Fibroblast of mammary gland (primary cell): Measurements from ENCODE around the gene ADPGK.
A peak's percentile ranks its signal among the peaks of the same experiment; 100 is the strongest.

Experiments
- DNase-seq: peaks from one replicate; pipeline ENCODE4 v3.0.0-alpha.2; 2010; ENCODE audit warnings: low read depth
- H3K4me3 ChIP-seq: 2 replicates; pipeline ENCODE4 v1.5.1; 2011; ENCODE audit warnings: low read depth, mild to moderate bottlenecking, low read length, moderate library complexity; ENCODE audit not compliant: control insufficient read depth
- CTCF ChIP-seq: conservative IDR thresholded peaks from 2 replicates; pipeline ENCODE4 v1.5.1; 2011; ENCODE audit warnings: low read depth, low read length, inconsistent platforms; ENCODE audit not compliant: control insufficient read depth, insufficient read depth

ADPGK gene

GRCh38 chr15:72800833-72801481 lies 17.4 kb upstream of the ADPGK start:
- no peak for TF ChIP-seq CTCF
- peak; percentile 34 for DNase-seq
- H3K4me3 ChIP-seq: no peak overlapping the region

DNA sequence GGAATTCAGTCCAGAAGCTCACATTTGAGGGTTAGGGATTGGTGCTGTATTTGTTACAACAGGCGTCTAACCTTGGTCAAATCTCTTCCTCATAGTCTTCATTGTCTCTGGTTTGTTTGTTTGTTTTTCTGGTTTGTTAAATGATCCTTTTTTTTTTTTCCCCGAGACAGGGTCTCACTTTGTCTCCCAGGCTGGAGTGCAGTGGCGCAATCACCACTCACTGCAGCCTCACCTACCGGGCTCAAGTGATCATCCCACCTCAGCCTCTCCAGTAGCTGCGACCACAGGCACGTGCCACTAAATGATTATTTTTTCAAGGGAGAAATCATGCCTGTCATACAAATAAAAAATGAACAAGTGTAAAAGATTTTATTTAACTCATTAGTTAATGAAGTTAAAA lies 14.3 kb upstream of the ADPGK start:
- TF ChIP-seq CTCF: no peak
- H3K4me3 ChIP-seq: no peak overlapping the region
- DNase-seq: no peak

- DNase-seq: no peak
- TF ChIP-seq CTCF: no peak
- H3K4me3 ChIP-seq: peak overlapping the region; percentile 56
Measured at GRCh38 chr15:72797338-72797689, 13.8 kb upstream of the ADPGK start.

GRCh38 chr15:72796515-72797337 lies 13.2 kb upstream of the ADPGK start:
- TF ChIP-seq CTCF: no peak
- peak; percentile 30 for DNase-seq
- H3K4me3 ChIP-seq: peak overlapping the region; percentile 56

- H3K4me3 ChIP-seq: no peak overlapping the region
- DNase-seq: peak; percentile 45
- TF ChIP-seq CTCF: no peak
Measured at GRCh38 chr15:72796210-72796514, 12.6 kb upstream of the ADPGK start.

GRCh38 chr15:72793766-72794660 lies 10.5 kb upstream of the ADPGK start:
- TF ChIP-seq CTCF: no peak
- no peak for DNase-seq

More at GRCh38 chr15:72793766-72794660, 10.5 kb upstream of the ADPGK start:
- H3K4me3 ChIP-seq: no peak overlapping the region
